HG02678 (cell line): ENCODE data around the gene NELFCD.
A peak's percentile ranks its signal among the peaks of the same experiment; 100 is the strongest.
"Not testable (repeated sequence)": the region's sequence is repeated elsewhere in the genome, so short reads cannot be mapped to it uniquely, and the experiment has no call there.

Source experiments
- ATAC-seq: cut with Tn5 transposase; IDR thresholded peaks from one replicate; pipeline ENCODE4 v1.9.1; 2021; ENCODE audit warnings: mild to moderate bottlenecking, moderate library complexity; ENCODE audit not compliant: unreplicated experiment

NELFCD gene, protein sequence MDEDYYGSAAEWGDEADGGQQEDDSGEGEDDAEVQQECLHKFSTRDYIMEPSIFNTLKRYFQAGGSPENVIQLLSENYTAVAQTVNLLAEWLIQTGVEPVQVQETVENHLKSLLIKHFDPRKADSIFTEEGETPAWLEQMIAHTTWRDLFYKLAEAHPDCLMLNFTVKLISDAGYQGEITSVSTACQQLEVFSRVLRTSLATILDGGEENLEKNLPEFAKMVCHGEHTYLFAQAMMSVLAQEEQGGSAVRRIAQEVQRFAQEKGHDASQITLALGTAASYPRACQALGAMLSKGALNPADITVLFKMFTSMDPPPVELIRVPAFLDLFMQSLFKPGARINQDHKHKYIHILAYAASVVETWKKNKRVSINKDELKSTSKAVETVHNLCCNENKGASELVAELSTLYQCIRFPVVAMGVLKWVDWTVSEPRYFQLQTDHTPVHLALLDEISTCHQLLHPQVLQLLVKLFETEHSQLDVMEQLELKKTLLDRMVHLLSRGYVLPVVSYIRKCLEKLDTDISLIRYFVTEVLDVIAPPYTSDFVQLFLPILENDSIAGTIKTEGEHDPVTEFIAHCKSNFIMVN

DNA sequence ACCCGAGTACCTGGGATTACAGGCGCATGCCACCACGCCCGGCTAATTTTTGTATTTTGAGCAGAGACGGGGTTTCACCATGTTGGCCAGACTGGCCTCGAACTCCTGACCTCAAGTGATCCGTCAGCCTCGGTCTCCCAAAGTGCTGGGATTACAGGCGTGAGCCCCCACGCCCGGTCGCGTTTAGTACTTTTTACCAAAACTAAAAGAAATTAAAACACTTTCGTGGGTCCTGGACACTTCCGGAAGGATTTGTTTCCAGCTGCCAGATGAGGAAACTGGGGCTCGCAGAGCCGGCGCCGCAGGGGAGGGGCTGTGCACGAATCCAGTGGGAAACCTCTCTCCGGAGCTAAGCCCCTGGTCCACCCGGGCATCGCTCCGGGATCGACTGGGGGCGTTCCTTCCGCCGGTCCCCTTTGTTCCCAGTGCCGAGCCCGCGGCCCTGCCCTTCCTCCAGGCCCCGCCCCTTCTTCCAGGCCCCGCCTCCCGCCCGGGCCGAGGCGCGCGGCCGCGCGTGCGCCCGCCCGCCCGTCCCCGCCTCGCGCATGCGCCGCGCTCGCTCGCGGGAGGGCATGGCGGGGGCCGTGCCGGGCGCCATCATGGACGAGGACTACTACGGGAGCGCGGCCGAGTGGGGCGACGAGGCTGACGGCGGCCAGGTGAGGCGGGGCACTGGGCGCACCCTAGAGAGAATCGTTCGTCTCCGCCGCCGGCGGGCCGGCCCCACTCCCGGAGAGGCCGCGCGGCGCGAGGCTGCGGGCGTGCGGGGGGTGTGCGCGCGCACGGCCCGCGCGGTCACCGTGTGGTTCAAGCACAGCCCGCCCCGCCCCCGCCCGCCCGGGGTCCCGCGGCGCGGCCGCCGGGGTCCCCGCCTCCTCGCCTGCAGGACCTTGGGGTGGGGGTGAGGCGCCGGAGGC is at the start of gene NELFCD:
TSS of gene NELFCD (plus strand) at position 546 of the 917 bp plus-strand sequence. CDS start at position 600, 54 bp downstream.
- ATAC-seq = peak; percentile 77

DNA sequence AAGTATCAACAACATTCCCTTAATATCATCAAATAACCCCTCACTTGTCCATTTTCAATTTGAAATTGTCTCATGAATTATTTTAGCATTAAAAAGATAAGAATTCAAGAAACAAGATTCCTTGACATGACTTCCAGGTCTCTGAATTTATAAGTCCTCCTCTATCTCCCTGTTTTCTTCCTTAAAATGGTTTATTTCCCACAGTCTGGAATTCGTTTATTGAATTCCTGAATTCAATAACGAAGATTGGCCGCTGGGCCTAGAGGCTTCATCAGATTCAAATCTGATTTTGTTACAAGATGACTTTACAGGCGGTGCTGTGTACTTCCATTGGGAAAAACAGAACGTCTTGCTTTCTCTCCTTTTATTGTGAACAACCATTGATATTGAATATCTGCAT is 48.9 kb upstream of the NELFCD start:
- ATAC-seq = no peak

DNA sequence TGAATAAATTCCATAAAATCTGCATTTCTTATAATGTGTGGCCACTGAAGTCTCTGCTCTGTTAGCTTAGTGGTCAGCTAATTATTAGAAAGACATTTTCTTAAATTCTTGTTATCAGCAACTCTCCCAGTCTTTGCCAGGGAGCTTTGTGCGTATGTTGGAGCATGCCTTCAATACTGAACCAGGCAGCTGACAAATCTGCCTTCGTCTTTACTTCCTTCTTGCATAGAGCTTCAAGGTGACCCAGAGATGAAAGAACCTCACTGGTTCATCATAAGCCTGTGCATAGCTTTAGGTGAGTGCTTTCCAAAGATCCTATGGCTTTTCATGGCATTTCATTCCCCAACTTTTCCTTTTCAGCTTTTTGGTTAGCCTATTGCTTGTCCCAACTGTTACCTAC is 43.0 kb upstream of the NELFCD start:
- no peak for ATAC-seq

DNA sequence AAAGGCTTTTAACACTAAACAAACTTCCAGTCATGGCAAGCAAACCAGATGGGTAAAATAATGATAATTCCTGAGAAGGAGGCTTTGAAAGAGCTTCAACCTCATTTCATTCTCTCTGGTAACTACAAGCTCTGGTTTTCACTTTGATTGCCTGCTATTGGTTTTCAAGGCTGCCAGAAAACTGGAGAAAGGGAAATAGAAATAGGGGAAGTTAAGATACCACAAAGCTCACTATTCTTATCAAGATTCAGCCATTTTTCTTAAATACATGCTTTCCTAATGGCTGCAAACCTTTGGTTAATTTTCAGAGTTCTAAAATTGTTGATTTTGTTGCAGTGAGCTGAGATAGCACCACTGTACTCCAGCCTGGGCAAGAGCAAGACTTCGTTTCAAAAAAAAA is 42.5 kb upstream of the NELFCD start:
- ATAC-seq = no peak

DNA sequence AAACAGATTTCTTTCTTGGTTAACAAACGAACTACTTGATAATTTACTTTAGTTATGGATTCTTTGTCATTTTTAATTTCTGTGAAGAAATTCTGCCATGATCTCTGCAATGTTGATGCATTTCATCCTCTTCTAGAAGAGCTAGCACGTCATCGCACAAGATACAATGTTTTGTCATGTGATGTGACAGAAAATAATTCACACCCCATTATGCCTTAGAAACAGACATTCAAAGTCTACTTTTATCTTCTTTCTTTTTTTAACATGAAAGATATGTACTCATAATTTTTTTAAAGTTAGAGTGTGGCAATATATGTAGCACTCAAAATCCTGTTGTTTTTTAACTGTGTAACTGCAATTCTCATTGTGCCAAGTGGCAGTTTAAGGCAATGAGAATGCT is 39.6 kb upstream of the NELFCD start:
- no peak for ATAC-seq

DNA sequence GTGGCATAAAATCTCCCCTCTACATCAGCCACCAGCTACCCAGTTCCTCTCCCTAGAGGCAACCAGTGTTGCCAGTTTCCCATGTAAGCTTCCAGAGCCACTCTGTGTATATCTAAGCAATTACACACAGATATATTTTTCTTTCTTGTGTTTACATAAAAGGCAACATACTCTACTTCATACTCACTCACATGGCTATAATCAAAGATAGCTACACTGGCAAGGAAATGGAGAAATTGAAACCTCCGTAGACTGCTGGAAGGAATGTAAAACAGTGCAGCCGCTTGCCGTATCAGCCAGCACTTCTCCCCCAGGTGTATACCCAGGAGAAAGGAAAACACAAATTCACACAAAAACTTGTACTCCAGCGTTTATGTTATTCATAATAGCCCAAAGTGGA is 38.5 kb upstream of the NELFCD start:
- no peak for ATAC-seq

DNA sequence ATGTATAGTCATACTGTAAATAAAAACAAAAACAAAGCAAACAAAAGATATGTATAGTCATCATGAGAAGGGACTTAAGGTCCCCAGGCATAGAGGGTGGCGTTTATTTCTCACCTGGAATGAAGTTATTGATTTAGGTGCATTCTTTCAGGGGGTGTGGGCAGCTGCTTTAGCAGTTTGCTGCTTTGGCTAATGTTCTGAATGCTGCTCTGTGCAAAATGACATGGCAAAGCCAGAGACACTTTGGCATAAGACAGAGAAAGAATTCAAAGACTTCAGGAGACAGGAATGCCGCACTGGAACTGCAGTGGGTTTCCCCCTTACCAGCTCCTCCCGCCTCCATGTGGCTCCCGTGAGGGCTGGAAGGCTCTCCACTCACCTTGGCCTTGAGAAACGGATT is 36.4 kb upstream of the NELFCD start:
- no peak for ATAC-seq

DNA sequence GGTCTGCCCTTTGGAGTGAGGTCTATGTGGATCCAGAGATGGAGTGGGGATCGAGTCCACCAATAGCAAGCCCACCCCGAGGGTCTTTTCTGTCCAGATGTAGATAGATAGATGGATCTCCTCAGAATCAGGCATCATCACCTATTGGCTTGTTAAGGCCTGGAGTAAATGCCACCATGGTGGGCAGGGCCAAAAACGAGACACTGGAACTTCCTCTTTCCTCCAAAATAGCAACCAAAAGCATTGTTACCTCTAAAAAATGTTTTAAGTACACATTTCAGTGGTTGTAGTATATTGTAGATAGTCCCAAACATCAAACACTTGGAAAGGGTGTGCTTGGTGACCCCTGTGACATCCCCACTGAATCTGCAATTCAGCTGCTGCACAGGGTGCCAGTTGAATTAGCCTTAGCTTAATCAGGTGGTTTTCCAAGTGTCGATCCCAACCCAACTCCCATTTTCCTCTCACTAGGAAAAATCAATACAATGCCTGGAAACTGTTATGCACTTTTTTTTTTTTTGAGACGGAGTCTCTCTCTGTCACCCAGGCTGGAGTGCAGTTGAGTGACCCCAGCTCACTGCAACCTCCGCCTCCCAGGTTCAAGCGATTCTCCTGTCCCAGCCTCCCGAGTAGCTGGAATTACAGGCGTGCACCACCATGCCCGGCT is 35.0 kb upstream of the NELFCD start:
- ATAC-seq = no peak

DNA sequence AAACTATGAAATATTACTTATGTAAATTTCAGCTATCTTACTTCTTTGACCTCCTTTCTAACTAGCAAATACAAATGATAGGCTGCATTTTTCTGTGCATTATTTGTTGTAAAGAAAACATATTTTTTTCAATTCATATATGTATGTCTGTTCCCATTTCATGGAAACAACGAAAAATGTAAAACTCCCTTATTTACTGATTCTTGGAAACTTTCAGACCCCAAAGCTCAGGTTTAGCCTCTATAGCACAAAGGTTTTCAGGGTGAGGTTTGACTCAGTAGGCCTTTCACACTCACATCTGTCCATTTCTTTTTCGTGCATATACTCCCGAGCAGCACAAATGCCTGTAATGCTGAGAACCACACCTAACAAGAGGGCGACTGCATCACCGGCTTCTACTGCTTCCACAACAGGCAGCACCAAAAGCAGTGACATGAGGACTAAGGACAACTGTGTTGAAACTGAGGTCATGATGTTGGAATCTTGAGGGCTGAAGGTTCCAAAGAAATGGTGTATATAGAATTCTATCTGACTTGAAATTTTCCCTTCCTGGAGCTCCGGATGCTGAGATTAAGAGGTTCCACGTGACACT is 33.2 kb upstream of the NELFCD start:
- ATAC-seq = not testable (repeated sequence)

DNA sequence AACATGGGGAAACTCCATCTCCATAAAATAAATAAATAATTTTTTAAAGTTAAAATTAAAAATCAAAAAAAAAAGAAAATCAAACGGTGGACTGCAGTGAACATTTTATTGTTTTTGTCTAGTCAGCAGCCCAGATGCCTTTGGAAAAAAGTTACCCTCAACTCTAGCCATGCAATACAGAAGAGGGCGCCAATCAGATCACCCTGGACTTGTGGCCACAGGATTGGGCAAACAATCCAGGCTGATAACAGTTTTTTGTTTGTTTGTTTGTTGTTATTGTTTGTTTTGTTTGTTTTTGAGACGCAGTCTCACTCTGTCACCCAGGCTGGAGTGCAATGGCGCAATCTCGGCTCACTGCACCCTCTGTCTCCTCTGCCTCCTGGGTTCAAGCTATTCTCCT is 30.5 kb upstream of the NELFCD start:
- no peak for ATAC-seq

DNA sequence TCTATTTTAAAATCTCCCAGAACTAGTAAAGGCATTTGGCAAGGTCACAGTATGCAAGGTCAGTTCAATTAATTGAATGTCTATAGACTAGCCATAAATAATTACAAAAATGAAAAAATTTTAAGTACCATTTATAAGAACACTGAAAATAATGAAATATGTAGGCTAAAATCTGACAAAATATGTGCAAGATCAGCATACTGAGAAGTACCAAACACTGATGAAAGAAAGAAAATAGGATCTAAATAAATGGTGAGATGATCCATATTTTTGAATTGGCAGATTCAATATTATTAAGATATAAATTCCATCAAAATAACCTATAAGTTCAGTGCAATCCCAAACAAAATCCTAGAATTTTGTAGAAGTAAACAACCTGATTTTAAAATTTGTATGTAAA is 28.0 kb upstream of the NELFCD start:
- ATAC-seq = no peak

DNA sequence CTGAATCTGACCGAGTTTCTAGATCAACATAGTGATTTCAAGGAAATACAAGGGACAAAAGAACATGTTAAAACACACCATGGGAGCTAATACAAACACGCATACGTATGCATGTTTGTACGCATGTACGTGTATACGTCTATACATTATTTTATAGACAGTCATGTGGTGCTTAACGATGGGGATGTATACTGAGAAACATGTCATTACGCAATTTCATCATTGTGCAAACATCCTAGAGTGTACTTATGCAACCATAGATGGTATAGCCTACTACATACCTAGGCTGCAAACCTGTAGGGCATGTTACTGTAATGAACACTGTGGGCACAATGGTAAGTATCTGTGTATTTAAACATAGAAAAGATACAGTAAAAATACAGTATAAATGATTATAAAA is 25.0 kb upstream of the NELFCD start:
- no peak for ATAC-seq

DNA sequence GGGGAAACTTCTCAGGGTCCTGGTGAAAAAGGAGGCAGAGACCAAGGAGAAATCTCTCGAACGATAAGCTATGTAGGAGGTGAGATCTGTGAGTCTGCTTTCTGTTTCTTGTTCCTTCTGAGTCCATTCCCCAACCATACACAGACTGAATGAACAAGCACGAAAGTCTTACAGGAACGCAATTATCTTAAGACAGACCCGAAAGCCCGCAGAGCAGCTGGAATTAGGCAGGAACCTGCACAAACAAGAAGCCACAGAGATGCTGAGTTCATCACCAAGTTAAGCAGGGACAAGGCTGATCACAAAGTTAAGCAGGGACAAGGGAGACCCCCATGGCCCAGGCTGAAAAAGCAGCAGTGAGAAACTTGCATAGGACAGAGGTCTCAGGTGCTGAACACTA is 21.4 kb upstream of the NELFCD start:
- no peak for ATAC-seq

DNA sequence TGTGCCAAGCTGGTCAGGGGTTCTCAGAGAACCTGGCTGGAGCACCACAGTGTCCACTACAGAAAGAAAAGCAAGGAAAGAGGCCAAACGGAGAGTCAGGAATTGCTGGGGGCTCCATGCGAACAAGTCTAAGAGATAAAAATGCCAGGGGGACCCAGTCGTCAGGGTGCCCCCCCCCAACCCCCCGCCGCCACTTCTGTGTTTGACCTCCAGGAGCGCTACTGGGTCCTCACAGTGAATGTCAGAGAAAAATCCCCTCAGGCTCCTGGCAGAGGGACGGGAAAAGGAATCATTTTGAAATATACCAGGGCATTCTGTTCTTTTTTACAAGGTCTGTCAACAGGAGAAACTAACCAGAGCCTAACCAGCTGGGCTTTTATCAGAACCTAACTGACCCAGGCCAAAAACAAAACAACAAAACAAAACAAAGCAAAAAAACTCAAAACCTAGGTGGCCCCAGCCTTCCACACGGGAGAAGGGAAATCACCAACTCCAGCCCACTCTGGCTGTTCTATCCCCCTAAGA is 17.9 kb upstream of the NELFCD start:
- no peak for ATAC-seq

DNA sequence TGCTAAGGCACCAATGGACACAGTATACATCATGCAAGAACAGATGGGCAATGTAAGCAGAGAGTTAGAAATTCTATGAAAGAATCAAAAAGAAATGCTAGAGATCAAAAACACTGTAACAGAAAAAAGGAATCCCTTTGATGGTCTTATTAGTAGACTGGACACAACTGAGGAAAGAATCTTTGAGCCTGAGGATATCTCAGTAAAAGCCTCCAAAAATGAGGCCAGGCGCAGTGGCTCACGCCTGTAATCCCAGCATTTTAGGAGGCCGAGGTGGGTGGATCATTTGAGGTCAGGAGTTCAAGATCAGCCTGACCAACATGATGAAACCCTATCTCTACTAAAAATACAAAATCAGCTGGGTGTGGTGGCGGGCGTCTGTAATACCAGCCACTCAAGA is 17.1 kb upstream of the NELFCD start:
- not testable (repeated sequence) for ATAC-seq

DNA sequence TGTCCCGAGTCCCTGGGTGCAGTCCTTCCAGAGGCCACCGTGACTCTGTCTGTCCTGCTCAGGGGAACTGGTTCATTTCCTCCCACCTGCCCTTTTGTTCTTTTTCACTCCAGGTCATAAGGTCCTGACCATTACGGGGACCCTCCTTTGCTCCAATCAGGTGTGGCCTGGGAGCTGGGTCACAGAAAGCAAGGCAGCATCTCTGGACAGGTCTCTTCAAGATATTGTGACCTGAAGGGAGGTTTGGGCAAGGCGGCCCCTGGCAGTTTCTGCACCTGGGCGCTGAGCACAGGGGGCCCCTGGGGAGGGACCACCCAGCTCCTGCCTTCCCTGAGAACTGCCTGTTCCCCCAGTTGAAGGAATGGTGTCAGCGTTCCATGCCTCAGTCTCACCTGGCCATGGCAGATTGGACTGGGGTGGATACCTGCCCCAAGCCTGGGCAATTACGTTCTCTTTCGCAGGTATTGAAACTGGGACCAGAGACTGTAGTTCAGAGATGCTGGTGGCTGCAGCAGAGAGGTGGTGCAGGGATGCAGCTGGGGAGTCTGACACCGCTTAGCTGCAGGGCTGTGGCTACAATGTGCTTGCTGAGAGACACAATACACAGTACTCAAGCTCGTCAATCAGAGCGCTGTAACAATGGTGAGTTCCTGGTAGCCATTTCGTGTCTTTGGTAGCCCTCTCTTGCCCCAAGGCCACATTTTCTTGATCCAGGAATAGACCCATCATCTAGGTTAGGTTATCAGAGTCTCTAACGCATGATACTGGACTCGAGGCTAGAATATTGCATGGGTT is 15.6 kb upstream of the NELFCD start:
- ATAC-seq = no peak

DNA sequence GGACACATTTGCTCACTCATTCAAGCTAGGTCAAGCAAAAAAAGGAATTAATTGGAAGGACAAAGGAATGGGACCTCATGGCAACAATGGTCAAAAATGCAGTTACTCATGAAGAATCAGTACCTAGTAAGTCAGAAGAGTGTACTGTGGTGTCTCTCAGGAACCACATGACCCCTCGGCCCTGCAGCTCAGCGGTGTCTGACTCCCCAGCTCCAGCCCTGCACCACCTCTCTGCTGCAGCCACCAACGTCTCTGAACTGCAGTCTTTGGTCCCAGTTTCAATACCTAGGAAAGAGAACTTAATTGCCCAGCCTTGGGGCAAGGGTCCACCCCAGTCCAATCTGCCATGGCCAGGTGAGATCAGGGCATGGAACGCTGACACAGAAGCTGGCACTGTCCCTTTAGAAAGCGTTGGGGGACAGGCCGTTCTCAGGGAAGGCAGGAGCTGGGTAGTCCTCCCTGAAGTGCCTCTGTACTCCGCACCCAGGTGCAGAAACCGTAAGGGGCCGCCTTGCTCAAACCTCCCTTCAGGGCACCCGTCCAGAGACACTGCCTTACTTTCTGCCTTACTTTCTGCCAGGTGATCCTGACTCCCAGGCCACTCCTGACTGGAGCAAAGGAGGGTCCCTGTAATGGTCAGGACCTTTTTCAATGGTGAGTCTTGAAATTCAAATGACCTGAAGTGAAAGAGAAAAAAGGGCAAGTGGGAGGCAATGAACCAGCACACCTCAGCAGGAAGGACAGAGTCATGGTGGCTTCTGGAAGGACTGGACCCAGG is 13.2 kb upstream of the NELFCD start:
- ATAC-seq = no peak

DNA sequence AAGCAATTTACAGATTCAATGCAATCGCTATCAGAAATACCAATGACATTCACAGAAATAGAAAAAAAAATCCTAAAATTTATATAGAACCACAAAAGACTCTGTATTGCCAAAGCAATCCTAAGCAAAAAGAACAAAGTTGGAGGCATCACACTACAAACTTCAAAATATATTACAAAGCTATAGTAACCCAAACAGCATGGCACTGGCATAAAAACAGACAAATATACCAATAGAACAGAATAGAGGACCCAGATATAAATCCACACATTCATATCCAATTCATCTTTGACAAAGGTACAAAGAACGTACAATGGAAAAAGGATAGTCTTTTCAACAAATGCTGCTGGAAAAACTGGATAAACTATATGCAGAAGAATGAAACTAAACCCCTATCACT is 11.6 kb upstream of the NELFCD start:
- no peak for ATAC-seq

DNA sequence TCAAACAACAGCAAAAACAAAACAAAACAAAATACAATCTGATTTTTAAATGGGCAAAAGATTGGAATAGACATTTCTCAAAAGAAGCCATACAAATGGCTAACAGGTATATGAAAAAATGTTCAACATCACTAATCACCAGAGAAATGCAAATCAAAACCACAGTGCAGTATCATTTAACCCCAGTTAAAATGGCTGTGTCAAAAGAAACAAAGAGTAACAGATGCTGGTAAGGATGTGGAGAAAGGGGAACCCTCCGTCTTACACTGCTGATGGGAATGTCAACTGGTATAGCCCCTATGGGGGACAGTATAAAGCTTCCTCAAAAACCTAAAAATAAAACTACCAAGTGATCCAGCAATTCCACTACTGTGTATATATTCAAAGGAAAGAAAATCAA is 10.9 kb upstream of the NELFCD start:
- ATAC-seq = peak; percentile 52
